C4-2B (cell line): Measurements from ENCODE around the gene ERMARD.

Experiments used
- ZFX ChIP-seq: fragments of 450-650 bp; IDR thresholded peaks from 2 replicates; pipeline ENCODE4 v1.6.1; 2017
- TF ChIP-seq, protein P1 (sequence below): fragments of 450-650 bp; conservative IDR thresholded peaks from 2 replicates; pipeline ENCODE4 v1.5.1; 2017; ENCODE audit warnings: mild to moderate bottlenecking

- TF ChIP-seq, protein P1, sequence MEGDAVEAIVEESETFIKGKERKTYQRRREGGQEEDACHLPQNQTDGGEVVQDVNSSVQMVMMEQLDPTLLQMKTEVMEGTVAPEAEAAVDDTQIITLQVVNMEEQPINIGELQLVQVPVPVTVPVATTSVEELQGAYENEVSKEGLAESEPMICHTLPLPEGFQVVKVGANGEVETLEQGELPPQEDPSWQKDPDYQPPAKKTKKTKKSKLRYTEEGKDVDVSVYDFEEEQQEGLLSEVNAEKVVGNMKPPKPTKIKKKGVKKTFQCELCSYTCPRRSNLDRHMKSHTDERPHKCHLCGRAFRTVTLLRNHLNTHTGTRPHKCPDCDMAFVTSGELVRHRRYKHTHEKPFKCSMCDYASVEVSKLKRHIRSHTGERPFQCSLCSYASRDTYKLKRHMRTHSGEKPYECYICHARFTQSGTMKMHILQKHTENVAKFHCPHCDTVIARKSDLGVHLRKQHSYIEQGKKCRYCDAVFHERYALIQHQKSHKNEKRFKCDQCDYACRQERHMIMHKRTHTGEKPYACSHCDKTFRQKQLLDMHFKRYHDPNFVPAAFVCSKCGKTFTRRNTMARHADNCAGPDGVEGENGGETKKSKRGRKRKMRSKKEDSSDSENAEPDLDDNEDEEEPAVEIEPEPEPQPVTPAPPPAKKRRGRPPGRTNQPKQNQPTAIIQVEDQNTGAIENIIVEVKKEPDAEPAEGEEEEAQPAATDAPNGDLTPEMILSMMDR: no peak
- TF ChIP-seq ZFX: no peak
Observed at GRCh38 chr6:169784821-169785340, 33.5 kb downstream of the ERMARD start.
